Right kidney (tissue), 1 donor: Measurements from ENCODE around the gene SLC12A3.
A peak's percentile ranks its signal among the peaks of the same experiment; 100 is the strongest.
"Not testable (repeated sequence)": the region's sequence is repeated elsewhere in the genome, so short reads cannot be mapped to it uniquely, and the experiment has no call there.

Source experiments
- DNase-seq: peaks from one replicate; pipeline ENCODE4 v3.0.0-alpha.2; 2016

Gene SLC12A3

GRCh38 chr16:56919099-56919800 is 54.2 kb downstream of the SLC12A3 start:
- no peak for DNase-seq

GRCh38 chr16:56921571-56921970 is 56.6 kb downstream of the SLC12A3 start:
- no peak for DNase-seq

DNA sequence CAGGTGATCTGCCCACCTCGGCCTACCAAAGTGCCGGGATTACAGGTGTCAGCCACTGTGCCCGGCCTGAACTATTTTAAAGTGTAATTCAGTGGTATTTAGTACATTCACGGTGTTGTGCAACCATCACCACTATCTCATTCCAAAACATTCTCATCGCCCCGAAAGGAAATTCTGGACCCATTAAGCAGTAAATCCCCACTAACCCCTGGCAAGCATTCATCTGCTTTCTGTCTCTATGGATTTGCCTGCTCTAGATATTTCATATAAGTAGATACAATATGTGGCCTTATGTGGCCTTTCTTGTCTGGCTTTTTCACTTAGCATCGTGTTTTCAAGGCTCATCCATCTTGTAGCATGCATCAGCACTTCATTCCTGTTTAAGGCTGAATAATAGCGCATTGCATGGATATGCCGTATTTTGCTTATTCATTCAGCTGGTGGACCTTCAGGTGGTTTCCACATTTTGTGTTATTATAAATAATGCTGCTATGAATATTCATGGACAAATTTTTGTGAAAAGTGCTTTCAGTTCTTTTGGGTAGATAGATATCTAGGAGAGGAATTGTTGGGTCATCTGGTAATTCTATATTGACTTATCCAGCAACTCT is 58.6 kb downstream of the SLC12A3 start:
- no peak for DNase-seq

GRCh38 chr16:56927471-56927870 is 62.5 kb downstream of the SLC12A3 start:
- DNase-seq: no peak

DNA sequence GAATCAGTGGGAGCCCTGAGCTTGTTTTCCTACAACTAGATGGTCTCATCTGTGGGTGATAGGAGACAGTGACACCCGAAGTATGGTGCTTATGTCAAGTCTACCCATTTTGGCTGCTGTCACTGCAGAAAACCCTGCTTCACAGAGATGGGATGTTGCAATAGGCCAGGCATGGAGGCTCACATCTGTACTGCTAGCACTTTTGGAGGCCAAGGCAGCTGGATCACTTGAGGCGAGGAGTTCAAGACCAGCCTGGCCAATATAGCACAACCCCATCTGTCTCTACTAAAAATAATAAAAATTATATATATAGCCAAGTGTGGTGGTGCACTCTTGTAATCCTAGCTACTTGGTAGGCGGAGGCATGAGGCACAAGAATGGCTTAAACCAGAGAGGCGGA is 64.6 kb downstream of the SLC12A3 start:
- DNase-seq: no peak

DNA sequence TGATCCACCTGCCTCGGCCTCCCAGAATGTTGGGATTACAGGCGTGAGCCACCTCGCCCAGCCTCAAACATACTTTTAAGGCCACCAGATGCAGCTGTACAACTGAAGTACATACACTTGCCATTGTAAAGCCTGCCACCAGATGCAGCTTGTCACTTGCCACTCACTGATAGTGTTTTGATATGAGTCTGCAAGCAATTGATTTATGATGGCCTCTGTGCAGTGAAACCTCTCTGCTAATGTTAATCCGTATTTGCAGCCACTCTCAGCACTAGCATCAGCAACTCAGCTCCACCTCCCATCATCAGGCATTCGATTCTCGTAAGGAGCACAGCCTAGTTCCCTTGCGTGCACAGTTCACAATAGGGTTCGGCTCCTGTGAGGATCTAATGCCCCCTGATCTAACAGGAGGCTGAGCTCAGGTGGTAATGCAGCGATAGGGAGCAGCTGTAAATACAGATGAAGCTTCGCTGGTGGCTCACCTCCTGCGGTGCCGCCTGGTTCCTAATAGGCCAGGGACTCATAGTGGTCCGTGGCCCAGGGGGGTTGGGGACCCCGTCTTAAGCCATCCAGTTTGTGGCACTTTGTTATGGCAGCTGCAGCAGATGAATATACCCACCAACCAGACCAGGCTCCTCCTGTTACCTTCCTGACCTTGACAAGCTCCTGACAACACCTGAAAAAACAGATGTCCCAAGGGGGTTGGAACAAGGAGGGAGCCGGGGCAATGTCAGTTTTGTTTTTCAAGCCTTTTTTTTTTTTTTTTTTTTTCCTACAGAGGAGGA is 65.7 kb downstream of the SLC12A3 start:
- peak; percentile 51 for DNase-seq

DNA sequence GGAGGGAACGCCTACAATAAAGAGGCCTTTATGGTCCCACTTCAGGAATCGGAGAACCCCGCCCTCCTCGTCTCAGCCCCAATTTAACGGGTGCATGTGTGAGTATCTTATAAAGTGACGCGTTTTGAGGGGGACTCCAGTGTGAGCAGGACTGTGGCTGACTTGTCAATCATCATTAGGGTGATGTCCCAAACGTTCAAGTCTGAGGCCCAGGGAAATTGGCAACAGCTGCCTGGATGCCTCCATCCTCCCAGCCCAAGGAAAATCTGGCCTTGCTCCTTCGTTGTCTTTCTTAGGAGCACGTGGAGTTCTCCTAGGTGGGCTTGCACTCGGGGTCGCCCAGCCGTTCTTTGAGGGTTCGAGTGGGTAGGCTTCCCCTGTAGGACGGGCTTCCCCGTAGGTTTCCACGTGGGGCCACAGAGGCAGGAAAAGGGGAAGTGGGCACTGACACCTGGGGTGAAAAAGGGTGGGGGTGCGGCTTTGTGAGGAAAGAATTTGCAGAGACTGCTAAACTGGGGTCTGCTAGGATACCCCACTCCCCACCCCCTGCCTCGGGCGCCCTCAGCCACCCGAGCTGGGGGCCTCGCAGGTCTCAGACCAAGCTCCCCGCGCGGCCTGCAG is 66.4 kb downstream of the SLC12A3 start:
- DNase-seq: no peak

GRCh38 chr16:56931892-56932720 is 67.1 kb downstream of the SLC12A3 start, which contains the start of gene HERPUD1:
Gene HERPUD1 (plus strand): TSS chr16:56932142. CDS start chr16:56932245, 103 bp downstream.
- DNase-seq: peak; percentile 93

DNA sequence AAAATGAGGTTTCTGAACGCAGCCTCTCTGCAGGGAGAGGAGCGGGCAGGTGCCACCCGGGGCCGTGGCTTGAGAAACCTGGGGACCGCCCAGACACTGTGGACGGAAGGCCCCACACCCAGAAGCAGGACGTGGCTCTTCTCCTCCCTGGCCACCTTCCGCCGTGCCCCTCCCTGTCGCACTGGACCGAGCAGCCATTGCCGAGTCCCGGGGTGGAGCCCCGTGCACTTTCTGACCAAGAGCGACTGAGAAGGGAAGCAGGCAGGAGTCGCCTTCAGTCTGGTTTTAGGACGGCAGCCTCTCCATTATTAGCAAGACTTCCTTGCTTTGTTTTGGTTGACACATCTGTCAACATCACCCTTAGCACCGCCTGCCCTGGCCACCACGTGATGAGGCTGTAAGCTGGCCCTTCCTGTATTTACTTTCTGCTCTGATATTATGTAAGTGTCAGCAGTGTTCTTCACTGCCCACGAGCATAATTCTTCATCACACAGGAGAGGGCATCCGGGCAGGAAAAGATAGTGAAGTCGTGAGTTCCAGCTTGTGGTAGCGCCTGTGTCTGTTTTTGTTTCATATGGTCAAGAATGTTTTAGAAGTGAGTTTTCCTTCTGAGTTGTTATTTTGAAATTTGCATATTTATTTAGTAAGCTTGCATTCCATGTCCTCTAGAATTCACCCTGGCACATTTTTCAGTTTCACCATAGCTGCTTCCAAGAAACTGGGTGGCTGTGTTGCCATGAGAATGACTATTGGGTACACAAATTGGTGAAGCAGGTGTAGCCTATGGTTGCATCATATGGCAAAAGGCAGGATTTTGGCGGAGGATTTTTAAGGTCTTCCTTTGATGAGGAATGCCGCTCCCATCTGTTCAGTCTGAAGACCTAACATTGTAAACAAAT is 68.0 kb downstream of the SLC12A3 start:
- DNase-seq: peak; percentile 84

DNA sequence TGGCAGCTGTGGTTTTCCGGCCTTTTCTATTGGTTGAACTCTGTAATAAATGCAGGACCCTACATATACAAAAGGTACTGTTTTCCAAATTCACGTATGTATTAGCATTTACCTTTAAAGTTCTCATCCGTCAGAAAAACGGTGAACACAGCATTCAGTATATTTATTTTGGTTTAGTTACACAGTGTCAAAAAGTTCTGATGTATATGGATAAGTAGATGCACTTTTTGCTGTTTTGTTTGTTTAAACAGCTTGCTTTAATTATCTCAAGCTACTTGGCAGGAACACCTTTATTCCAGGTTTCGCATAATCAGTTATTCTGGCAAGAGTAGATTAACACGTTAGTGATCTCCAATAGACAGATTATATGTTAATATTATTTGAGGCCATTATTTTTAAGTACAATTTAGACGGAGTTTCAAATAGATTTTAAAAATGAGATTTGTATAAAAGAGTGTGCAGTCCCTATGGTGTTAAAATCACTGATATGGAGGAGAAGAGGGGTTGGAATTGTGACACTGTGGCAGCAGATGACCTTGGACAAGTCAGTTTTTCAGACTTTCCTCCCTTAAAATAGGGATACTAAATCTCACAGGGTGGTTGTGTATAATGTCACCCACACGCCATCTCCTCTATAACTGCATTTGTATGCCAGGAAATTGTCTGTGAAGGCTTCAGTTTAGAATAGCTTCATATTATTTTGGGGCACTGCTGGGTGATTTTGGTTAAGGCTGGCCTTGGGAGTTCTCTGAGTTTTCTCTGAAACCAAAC is 69.0 kb downstream of the SLC12A3 start:
- no peak for DNase-seq

GRCh38 chr16:56934599-56935145 is 69.7 kb downstream of the SLC12A3 start:
- not testable (repeated sequence) for DNase-seq

DNA sequence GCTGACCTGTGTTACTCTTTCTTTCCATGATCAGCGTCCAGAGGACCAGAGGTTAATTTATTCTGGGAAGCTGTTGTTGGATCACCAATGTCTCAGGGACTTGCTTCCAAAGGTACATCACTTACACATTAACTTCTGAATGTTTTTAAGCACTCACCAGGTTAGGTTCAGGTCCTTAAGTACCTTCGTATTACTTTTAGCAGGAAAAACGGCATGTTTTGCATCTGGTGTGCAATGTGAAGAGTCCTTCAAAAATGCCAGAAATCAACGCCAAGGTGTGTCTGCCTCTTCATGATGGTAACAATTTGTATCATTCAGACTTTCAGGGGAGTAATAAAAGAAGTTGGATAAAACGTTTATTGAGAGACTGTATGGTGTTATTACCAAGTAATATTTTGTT is 70.2 kb downstream of the SLC12A3 start:
- DNase-seq: no peak

DNA sequence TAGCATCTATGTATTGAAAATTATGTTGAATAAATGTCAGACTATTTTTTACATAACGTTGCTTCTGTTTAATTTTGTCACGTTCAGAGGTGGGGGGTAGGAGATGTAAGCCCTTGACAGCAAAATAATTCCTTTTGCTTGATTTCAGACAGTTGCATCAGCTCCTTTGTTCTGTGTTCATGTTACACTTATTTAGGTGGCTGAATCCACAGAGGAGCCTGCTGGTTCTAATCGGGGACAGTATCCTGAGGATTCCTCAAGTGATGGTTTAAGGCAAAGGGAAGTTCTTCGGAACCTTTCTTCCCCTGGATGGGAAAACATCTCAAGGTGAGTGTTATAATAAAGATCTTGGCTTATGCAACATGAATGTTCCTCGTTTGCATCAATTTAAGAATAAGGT is 71.5 kb downstream of the SLC12A3 start:
- no peak for DNase-seq

DNA sequence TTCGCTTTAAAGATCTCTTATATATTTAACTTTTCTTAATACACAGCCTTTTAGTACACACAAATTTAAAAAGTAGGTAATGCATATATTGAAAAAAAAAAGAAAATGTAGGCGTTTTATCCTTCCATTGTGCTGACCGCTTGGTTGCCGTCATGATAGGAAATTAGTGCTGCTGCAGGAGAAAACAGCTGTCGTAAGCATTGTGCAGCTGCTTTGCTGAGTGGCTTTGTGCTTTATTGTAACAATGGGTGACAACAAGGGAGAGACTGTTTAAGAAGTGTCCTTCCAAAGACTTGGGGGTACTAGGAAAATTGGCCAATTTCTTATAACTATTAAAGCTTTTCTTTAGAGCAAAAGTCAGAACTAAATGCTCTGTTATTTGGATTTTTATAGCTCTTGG is 71.9 kb downstream of the SLC12A3 start:
- no peak for DNase-seq

GRCh38 chr16:56938664-56939513 is 73.9 kb downstream of the SLC12A3 start:
- DNase-seq: no peak

GRCh38 chr16:56939801-56940200 is 74.8 kb downstream of the SLC12A3 start:
- no peak for DNase-seq

- no peak for DNase-seq
Observed at GRCh38 chr16:56941092-56941491, 76.1 kb downstream of the SLC12A3 start.

DNA sequence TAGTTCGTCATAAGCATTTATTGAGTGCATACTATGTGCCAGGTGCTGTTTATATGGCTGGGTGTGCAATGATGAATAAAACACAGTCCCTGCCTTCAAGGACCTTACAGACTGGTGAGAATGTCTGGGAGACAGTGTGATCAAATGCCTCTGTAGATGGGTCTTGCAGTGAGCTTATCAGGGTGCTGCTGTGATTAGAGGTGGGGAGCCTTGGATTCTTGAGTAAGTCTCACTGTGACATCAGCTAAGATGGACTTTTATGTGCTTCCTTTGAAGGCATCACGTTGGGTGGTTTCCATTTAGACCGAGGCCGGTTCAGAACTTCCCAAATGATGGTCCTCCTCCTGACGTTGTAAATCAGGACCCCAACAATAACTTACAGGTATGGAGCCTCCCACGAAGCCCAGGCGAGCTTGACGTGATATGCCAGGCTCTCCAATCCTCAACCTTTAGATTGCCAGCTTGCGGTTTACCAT is 76.9 kb downstream of the SLC12A3 start:
- DNase-seq: no peak
